ENCODE results near the gene AFP.
"Not testable (repeated sequence)": the region's sequence is repeated elsewhere in the genome, so short reads cannot be mapped to it uniquely, and the experiment has no call there.

DNA sequence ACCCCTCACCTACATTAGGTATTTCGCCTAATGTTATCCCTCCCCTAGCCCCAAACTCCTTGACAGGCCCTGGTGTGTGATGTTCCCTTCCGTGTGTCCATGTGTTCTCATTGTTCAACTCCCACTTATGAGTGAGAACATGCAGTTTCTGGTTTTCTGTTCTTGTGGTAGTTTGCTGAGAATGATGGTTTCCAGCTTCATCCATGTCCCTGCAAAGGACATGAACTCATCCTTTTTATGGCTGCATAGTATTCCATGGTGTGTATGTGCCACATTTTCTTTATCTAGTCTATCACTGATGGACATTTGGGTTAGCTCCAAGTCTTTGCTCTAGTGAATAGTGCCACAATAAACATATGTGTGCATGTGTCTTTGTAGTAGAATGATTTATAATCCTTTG, 46.4 kb upstream of the AFP start:
- TF ChIP-seq, protein P1, sequence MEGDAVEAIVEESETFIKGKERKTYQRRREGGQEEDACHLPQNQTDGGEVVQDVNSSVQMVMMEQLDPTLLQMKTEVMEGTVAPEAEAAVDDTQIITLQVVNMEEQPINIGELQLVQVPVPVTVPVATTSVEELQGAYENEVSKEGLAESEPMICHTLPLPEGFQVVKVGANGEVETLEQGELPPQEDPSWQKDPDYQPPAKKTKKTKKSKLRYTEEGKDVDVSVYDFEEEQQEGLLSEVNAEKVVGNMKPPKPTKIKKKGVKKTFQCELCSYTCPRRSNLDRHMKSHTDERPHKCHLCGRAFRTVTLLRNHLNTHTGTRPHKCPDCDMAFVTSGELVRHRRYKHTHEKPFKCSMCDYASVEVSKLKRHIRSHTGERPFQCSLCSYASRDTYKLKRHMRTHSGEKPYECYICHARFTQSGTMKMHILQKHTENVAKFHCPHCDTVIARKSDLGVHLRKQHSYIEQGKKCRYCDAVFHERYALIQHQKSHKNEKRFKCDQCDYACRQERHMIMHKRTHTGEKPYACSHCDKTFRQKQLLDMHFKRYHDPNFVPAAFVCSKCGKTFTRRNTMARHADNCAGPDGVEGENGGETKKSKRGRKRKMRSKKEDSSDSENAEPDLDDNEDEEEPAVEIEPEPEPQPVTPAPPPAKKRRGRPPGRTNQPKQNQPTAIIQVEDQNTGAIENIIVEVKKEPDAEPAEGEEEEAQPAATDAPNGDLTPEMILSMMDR (IDR thresholded peaks at IDR 0.05; ENCODE audit: insufficient read depth, low read length, poor library complexity, severe bottlenecking): not testable (repeated sequence)
- not testable (repeated sequence) for TF ChIP-seq EZH2phosphoT487 (conservative IDR thresholded peaks at IDR 0.05; ENCODE audit: low read length)
